Measurements from ENCODE around the gene TSPAN13.

The TSPAN13 gene

DNA sequence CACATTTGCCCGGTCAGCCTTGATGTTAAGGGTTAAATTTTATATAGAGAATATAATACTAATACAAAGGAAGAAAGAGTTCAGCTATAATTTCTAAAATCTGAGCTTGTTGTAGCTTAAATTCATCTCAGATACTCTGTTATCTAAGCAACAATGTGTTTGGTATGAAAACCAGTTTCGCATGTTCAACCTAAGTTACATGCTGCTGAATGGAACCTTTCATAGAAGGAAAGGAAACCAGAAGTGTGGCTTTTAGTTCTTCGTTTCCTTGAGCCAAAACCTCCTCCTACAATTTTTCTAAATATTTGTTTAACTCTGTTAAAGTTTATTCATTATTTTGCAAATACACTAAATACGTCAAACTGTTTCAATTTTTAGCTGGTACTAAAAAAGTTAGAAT, 32.7 kb downstream of the TSPAN13 start:
- Histone ChIP-seq H4K20me1 (ENCODE audit: insufficient read depth, low read length) (no peaks in the 10 kb centered on the region), H3K36me3 (replicated peaks; ENCODE audit: insufficient read depth, low read length) (no peaks in the 10 kb centered on the region), H3K9me2 (replicated peaks; ENCODE audit: insufficient read depth, low read length) (no peaks in the 10 kb centered on the region), H3K27ac (ENCODE audit: low read length) (no peak overlapping the region), H3K4me2 (ENCODE audit: low read depth, low read length) (no peak overlapping the region), H3F3A (ENCODE audit: insufficient read depth, low read length) (no peaks in the 10 kb centered on the region), H3K4me1 (ENCODE audit: low read length) (no peaks in the 10 kb centered on the region), H3K27me3 (replicated peaks; ENCODE audit: insufficient read depth, low read length) (no peaks in the 10 kb centered on the region), H3K9me3 (replicated peaks; ENCODE audit: insufficient read depth, low read length) (no peaks in the 10 kb centered on the region), H3K79me2 (ENCODE audit: low read length) (no peaks in the 10 kb centered on the region), H3K9ac (ENCODE audit: low read length) (no peak overlapping the region), H3K4me3 (ENCODE audit: low read length) (no peak overlapping the region), H2AFZ (ENCODE audit: low read length) (no peak overlapping the region)
- no peak for TF ChIP-seq CTCF (IDR thresholded peaks at IDR 0.05; ENCODE audit: low read length)
- TF ChIP-seq EZH2phosphoT487 (IDR thresholded peaks at IDR 0.05; ENCODE audit: low read length) = no peak
- TF ChIP-seq EZH2 (optimal IDR thresholded peaks at IDR 0.05; ENCODE audit: low read depth, low read length) = no peak
- DNase-seq = no peak

- no peaks in the 10 kb centered on the region for H3K9me3 ChIP-seq (replicated peaks; ENCODE audit: insufficient read depth, low read length)
- no peak overlapping the region for H2AFZ ChIP-seq (ENCODE audit: low read length)
- H3K36me3 ChIP-seq (replicated peaks; ENCODE audit: insufficient read depth, low read length) = no peaks in the 10 kb centered on the region
- no peaks in the 10 kb centered on the region for H3F3A ChIP-seq (ENCODE audit: insufficient read depth, low read length)
- no peak overlapping the region for H3K9ac ChIP-seq (ENCODE audit: low read length)
- H3K27me3 ChIP-seq (replicated peaks; ENCODE audit: insufficient read depth, low read length) = no peaks in the 10 kb centered on the region
- no peaks in the 10 kb centered on the region for H3K79me2 ChIP-seq (ENCODE audit: low read length)
- no peak overlapping the region for H3K4me2 ChIP-seq (ENCODE audit: low read depth, low read length)
- H3K27ac ChIP-seq (ENCODE audit: low read length) = no peak overlapping the region
- DNase-seq = no peak
- no peaks in the 10 kb centered on the region for H4K20me1 ChIP-seq (ENCODE audit: insufficient read depth, low read length)
- no peaks in the 10 kb centered on the region for H3K9me2 ChIP-seq (replicated peaks; ENCODE audit: insufficient read depth, low read length)
- H3K4me1 ChIP-seq (ENCODE audit: low read length) = no peaks in the 10 kb centered on the region
- H3K4me3 ChIP-seq (ENCODE audit: low read length) = no peak overlapping the region
- TF ChIP-seq EZH2phosphoT487 (IDR thresholded peaks at IDR 0.05; ENCODE audit: low read length) (no peak), CTCF (IDR thresholded peaks at IDR 0.05; ENCODE audit: low read length) (no peak), EZH2 (optimal IDR thresholded peaks at IDR 0.05; ENCODE audit: low read depth, low read length) (no peak)
These were observed 33.6 kb downstream of the TSPAN13 start for GRCh38 chr7:16787127-16787526.

- Histone ChIP-seq H3K79me2 (ENCODE audit: low read length) (no peaks in the 10 kb centered on the region), H3K4me1 (ENCODE audit: low read length) (no peaks in the 10 kb centered on the region), H3K9me2 (replicated peaks; ENCODE audit: insufficient read depth, low read length) (no peaks in the 10 kb centered on the region), H2AFZ (ENCODE audit: low read length) (no peak overlapping the region), H3K4me3 (ENCODE audit: low read length) (no peak overlapping the region), H3K27me3 (replicated peaks; ENCODE audit: insufficient read depth, low read length) (no peaks in the 10 kb centered on the region), H3K4me2 (ENCODE audit: low read depth, low read length) (no peak overlapping the region), H3K9ac (ENCODE audit: low read length) (no peak overlapping the region), H3K27ac (ENCODE audit: low read length) (no peak overlapping the region), H4K20me1 (ENCODE audit: insufficient read depth, low read length) (no peaks in the 10 kb centered on the region), H3K9me3 (replicated peaks; ENCODE audit: insufficient read depth, low read length) (no peaks in the 10 kb centered on the region), H3K36me3 (replicated peaks; ENCODE audit: insufficient read depth, low read length) (no peaks in the 10 kb centered on the region), H3F3A (ENCODE audit: insufficient read depth, low read length) (no peaks in the 10 kb centered on the region)
- DNase-seq = no peak
- no peak for TF ChIP-seq EZH2phosphoT487 (IDR thresholded peaks at IDR 0.05; ENCODE audit: low read length)
- no peak for TF ChIP-seq EZH2 (optimal IDR thresholded peaks at IDR 0.05; ENCODE audit: low read depth, low read length)
These were observed 37.5 kb downstream of the TSPAN13 start for GRCh38 chr7:16791071-16791470.

- no peaks in the 10 kb centered on the region for H3F3A ChIP-seq (ENCODE audit: insufficient read depth, low read length)
- H3K9me2 ChIP-seq (replicated peaks; ENCODE audit: insufficient read depth, low read length) = no peaks in the 10 kb centered on the region
- H3K27ac ChIP-seq (ENCODE audit: low read length) = no peak overlapping the region
- H3K4me3 ChIP-seq (ENCODE audit: low read length) = no peak overlapping the region
- H2AFZ ChIP-seq (ENCODE audit: low read length) = no peak overlapping the region
- H3K4me1 ChIP-seq (ENCODE audit: low read length) = no peaks in the 10 kb centered on the region
- DNase-seq = no peak
- H3K36me3 ChIP-seq (replicated peaks; ENCODE audit: insufficient read depth, low read length) = no peaks in the 10 kb centered on the region
- no peaks in the 10 kb centered on the region for H4K20me1 ChIP-seq (ENCODE audit: insufficient read depth, low read length)
- no peak overlapping the region for H3K9ac ChIP-seq (ENCODE audit: low read length)
- no peaks in the 10 kb centered on the region for H3K79me2 ChIP-seq (ENCODE audit: low read length)
- TF ChIP-seq EZH2phosphoT487 (IDR thresholded peaks at IDR 0.05; ENCODE audit: low read length) = no peak
- H3K27me3 ChIP-seq (replicated peaks; ENCODE audit: insufficient read depth, low read length) = no peaks in the 10 kb centered on the region
- no peak overlapping the region for H3K4me2 ChIP-seq (ENCODE audit: low read depth, low read length)
- no peaks in the 10 kb centered on the region for H3K9me3 ChIP-seq (replicated peaks; ENCODE audit: insufficient read depth, low read length)
These were observed 38.5 kb downstream of the TSPAN13 start for GRCh38 chr7:16791905-16792698.

Measured in MM.1S (cell line).